HG02610 (cell line): ENCODE results near the gene PRSS57.

ENCODE experiments used
- ATAC-seq: cut with Tn5 transposase; IDR thresholded peaks from one replicate; pipeline ENCODE4 v1.9.1; 2021; ENCODE audit warnings: mild to moderate bottlenecking, moderate library complexity; ENCODE audit not compliant: unreplicated experiment

PRSS57 gene

GRCh38 chr19:639253-640160 is 55.7 kb downstream of the PRSS57 start, which contains the start of gene FGF22:
TSS of gene FGF22 (plus strand) at chr19:639879. CDS start at chr19:639926, 47 bp downstream.
- ATAC-seq: peak; percentile 39

GRCh38 chr19:638906-639252 is 56.4 kb downstream of the PRSS57 start:
- no peak for ATAC-seq
